HepG2 (cell line): ENCODE results near the gene PPP2R2B. TPM values are rescaled to one million over a fixed set of nuclear protein-coding genes. Genes with fewer than 3 reads are reported as not detected.

Source experiments
- AHDC1 ChIP-seq: sonication (generic); formaldehyde crosslinking; IDR thresholded peaks from 2 replicates; pipeline ENCODE4 v1.5.1; 2020; ENCODE audit warnings: mild to moderate bottlenecking, missing genetic modification reagents, borderline replicate concordance
- ARID4A ChIP-seq: sonication (generic); formaldehyde crosslinking; IDR thresholded peaks from 2 replicates; pipeline ENCODE4 v1.5.0; 2020; ENCODE audit warnings: mild to moderate bottlenecking, missing genetic modification reagents, borderline replicate concordance
- CREM ChIP-seq, 2 experiments: sonication (generic) in 1 of 2; formaldehyde crosslinking in 1 of 2; IDR thresholded peaks; 2 replicates each; pipeline versions ENCODE4 v1.4.0 to v1.6.1; 2016 to 2020; ENCODE audit warnings: antibody characterized with exemption in 1 of 2, mild to moderate bottlenecking in 1 of 2, missing genetic modification reagents in 1 of 2
- DNMT1 ChIP-seq: sonication (generic); formaldehyde crosslinking; IDR thresholded peaks from 2 replicates; pipeline ENCODE4 v1.5.1; 2020; ENCODE audit warnings: mild to moderate bottlenecking, missing genetic modification reagents
- ELF1 ChIP-seq: sonication (generic); formaldehyde crosslinking; IDR thresholded peaks from 2 replicates; pipeline ENCODE4 v1.4.0; 2020; ENCODE audit warnings: missing genetic modification reagents
- FOXK1 ChIP-seq: sonication (generic); formaldehyde crosslinking; IDR thresholded peaks from 2 replicates; pipeline ENCODE4 v1.4.0; 2020; ENCODE audit warnings: low read depth, missing genetic modification reagents, borderline replicate concordance
- HBP1 ChIP-seq: IDR thresholded peaks from 2 replicates; pipeline ENCODE4 v1.6.1; 2016; ENCODE audit warnings: low read depth, control low read depth
- KLF6 ChIP-seq: IDR thresholded peaks from 2 replicates; pipeline ENCODE4 v1.8.0; 2016; ENCODE audit warnings: missing biosample characterization, missing genetic modification reagents
- MTF1 ChIP-seq: sonication (generic); formaldehyde crosslinking; IDR thresholded peaks from 2 replicates; pipeline ENCODE4 v1.5.0; 2020; ENCODE audit warnings: missing genetic modification reagents
- PCBP1 ChIP-seq: fragments of 200-400 bp; formaldehyde crosslinking; IDR thresholded peaks from 2 replicates; pipeline ENCODE4 v1.6.1; 2017; ENCODE audit warnings: mild to moderate bottlenecking, low read depth, low read length, borderline replicate concordance
- RARA ChIP-seq: IDR thresholded peaks from 2 replicates; pipeline ENCODE4 v1.6.1; 2016; ENCODE audit warnings: missing genetic modification reagents, missing compliant biosample characterization
- TFAP4 ChIP-seq: sonication (generic); IDR thresholded peaks from 2 replicates; pipeline ENCODE4 v1.6.1; 2016; ENCODE audit warnings: low read depth, borderline replicate concordance
- ZNF12 ChIP-seq: sonication (generic); formaldehyde crosslinking; IDR thresholded peaks from 2 replicates; pipeline ENCODE4 v1.5.0; 2020; ENCODE audit warnings: missing genetic modification reagents
- ZNF468 ChIP-seq: sonication (generic); formaldehyde crosslinking; IDR thresholded peaks from 2 replicates; pipeline ENCODE4 v1.8.0; 2022; ENCODE audit warnings: mild to moderate bottlenecking, moderate library complexity, missing genetic modification reagents
- ZNF746 ChIP-seq: sonication (generic); formaldehyde crosslinking; IDR thresholded peaks from 2 replicates; pipeline ENCODE4 v1.8.0; 2022; ENCODE audit warnings: mild to moderate bottlenecking, missing genetic modification reagents
- ZSCAN9 ChIP-seq: IDR thresholded peaks from 2 replicates; pipeline ENCODE4 v1.6.1; 2016; ENCODE audit warnings: borderline replicate concordance
- polyA plus RNA-seq, 8 experiments: library from polyadenylated mRNA; depleted of rRNA in 3 of 8; stranded (reverse) in 7 of 8; unstranded in 1 of 8; fragments of >200 nt; fragmentation: Illumina TruSeq in 4 of 8; extraction: Trizol in 4 of 8; gene quantifications; 2 replicates each; pipeline versions ENCODE4 v1.2.1 to v1.2.3, GENCODE V29; 2011 to 2016; ENCODE audit warnings: low read depth in 4 of 8, missing spikeins in 1 of 8, mixed read lengths in 1 of 8; ENCODE audit not compliant: insufficient read depth in 1 of 8
- total RNA-seq, 5 experiments: library from RNA; depleted of rRNA; stranded (reverse); fragments of >200 nt; fragmentation: Illumina TruSeq; extraction: Trizol; gene quantifications; 2 replicates each; pipeline ENCODE4 v1.2.3, GENCODE V29; 2016; ENCODE audit warnings: low read depth in 1 of 5

PPP2R2B gene
- total and polyA plus RNA-seq, 2 of the 13 experiments (the other 11 are each of a cell fraction or from before 2014, with no cell fraction given) = not detected

- TF ChIP-seq ELF1 (CRISPR knock-in tag) = no peak
- TF ChIP-seq KLF6 (CRISPR knock-in tag) = 0 out of 2 replicates have a peak, but pooled peaks have one; percentile 30
- TF ChIP-seq HBP1 (CRISPR knock-in tag) = 0 out of 2 replicates have a peak, but pooled peaks have one; percentile 55
- TF ChIP-seq CREM (IDR thresholded peaks at IDR 0.05) = no peak
- no peak for TF ChIP-seq CREM (CRISPR knock-in tag; IDR thresholded peaks at IDR 0.05)
- TF ChIP-seq DNMT1 (CRISPR knock-in tag) = no peak
- peak; percentile 29; the same call in 1 of the 2 replicates for TF ChIP-seq ZNF12 (CRISPR knock-in tag)
- TF ChIP-seq ARID4A (CRISPR knock-in tag) = no peak
- peak; percentile 26; the same call in 1 of the 2 replicates for TF ChIP-seq FOXK1 (CRISPR knock-in tag)
- TF ChIP-seq MTF1 (CRISPR knock-in tag) = no peak
- no peak for TF ChIP-seq ZNF746 (CRISPR knock-in tag)
- no peak for TF ChIP-seq ZNF468 (CRISPR knock-in tag)
- TF ChIP-seq ZSCAN9 (CRISPR knock-in tag) = peak; percentile 57; the same call in 1 of the 2 replicates
- peak; percentile 51; the same call in 1 of the 2 replicates for TF ChIP-seq RARA (CRISPR knock-in tag)
- no peak for TF ChIP-seq PCBP1
- no peak for TF ChIP-seq AHDC1
- TF ChIP-seq TFAP4 = peak; percentile 44; the same call in 1 of the 2 replicates
These were observed 53.5 kb downstream of the PPP2R2B start (continued) for GRCh38 chr5:146825033-146825432.
